GM13976 (cell line): ENCODE data around the gene GPC6.

Experiments
- DNase-seq: peaks from one replicate; pipeline ENCODE4 v3.0.0; 2012; ENCODE audit warnings: low spot score
- in situ Hi-C: fragments of 300-500 bp; cut with MboI; formaldehyde crosslinking; loops from one replicate; pipeline ENCODE4 v1.12.0; 2022; ENCODE audit warnings: low sequenced_read_pairs, mixed read lengths, inconsistent platforms; ENCODE audit not compliant: unreplicated experiment
- TF ChIP-seq, protein P1 (sequence below): IDR thresholded peaks from 2 replicates; pipeline ENCODE4 v1.5.1; 2012; ENCODE audit warnings: borderline replicate concordance, mild to moderate bottlenecking; ENCODE audit not compliant: insufficient read depth; ENCODE audit errors: extremely low read depth, missing control alignments, control extremely low read depth

GPC6 gene

DNA sequence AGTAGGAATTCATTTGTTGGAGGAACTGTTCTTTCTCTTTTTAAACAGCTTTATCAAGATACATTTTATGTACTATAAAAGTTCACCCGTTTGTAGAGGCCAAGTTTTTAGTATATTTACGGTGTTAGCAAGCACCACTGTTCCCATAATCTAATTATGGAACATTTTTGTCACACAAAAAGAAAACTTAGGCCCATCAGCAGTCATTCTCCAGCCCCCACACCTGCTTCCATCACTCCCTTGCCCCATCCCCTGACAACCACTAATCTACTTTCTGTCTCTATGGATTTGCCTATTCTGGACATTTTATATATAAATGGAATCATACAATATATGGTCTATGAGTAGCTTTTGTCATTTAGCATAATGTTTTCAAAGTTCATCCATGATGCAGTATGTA, 787.9 kb downstream of the GPC6 start:
- in situ Hi-C loops = no loop called here
- no peak for DNase-seq
- TF ChIP-seq, protein P1, sequence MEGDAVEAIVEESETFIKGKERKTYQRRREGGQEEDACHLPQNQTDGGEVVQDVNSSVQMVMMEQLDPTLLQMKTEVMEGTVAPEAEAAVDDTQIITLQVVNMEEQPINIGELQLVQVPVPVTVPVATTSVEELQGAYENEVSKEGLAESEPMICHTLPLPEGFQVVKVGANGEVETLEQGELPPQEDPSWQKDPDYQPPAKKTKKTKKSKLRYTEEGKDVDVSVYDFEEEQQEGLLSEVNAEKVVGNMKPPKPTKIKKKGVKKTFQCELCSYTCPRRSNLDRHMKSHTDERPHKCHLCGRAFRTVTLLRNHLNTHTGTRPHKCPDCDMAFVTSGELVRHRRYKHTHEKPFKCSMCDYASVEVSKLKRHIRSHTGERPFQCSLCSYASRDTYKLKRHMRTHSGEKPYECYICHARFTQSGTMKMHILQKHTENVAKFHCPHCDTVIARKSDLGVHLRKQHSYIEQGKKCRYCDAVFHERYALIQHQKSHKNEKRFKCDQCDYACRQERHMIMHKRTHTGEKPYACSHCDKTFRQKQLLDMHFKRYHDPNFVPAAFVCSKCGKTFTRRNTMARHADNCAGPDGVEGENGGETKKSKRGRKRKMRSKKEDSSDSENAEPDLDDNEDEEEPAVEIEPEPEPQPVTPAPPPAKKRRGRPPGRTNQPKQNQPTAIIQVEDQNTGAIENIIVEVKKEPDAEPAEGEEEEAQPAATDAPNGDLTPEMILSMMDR = no peak

DNA sequence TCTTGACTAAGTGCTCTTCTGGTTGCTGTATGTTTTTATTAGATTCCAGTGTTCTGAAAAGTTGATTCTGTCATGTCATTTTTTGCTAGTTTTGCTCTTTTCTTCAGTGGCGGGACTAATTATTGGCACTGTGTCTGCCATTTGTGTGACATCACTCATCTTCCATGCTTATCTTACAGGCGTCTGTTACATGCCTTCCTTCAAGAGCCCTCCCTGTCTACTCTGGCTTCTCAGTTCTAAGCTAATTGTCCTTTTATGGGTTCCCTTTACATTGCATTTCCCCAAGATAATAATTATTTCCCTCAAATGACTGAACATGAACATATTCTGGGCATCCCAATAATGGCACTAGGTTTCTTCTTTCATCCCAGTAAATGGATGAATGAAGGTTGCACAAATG, 793.8 kb downstream of the GPC6 start:
- TF ChIP-seq, protein P1 = no peak
- in situ Hi-C loops = no loop called here
- no peak for DNase-seq

DNA sequence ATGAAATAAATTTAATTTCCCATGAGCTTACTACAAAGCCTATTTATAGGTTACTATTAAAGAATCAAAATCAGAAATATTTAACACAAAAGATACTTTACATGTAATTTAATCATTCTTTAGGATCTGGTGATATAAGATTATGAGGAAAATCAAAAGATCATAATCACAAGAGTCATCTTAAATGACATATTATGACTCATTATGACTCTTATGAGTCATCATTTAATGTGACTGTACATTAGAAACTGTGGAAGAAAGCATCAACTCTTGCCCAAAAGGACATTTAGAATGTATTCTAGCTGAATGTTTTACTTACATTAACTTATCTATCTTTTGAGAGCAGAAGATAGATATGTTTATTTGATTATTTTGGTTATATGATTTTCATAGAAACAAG, 794.2 kb downstream of the GPC6 start:
- TF ChIP-seq, protein P1 = no peak
- no peak for DNase-seq
- in situ Hi-C loops = no loop called here

DNA sequence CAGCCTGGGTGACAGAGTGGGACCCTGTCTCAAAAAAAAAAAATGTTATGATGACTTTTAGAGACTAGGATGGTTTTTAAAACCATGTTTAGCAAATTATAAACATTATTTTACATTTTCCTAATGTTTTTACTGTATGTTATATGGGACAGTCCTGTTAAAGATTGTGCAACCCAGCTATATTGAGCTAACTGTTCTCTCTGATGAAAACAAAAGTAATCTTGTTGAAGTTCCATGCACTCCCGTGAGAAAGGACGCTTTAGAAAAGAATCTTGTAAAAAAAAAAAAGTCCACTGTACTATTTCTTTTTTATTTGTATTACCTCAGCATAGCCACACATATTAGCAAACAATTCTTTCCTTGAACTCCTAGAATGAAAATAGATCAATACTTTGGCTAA, 801.6 kb downstream of the GPC6 start:
- in situ Hi-C loops = no loop called here
- TF ChIP-seq, protein P1 = no peak

DNA sequence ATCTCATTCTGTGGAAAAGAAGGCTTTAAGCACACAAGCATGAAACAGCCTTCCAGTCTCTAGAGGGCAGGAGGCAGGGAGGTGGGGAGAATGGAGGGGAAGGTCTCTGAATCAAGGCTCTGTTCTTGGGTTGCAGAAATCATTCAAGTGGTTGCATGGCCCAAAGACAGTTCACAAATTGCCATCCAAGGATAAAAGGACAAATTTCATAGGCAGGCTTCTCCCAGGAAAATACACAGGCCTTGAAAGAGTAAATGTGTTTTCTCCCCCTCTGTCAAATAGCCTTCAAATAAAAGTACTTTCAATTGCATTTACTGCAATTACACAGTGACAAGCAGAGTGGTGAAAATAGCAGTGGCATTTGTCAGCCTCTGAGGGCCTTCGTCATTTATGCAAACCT, 802.0 kb downstream of the GPC6 start:
- TF ChIP-seq, protein P1 = no peak
- in situ Hi-C loops = no loop called here
- no peak for DNase-seq

More for the DNA sequence above, 801.6 kb downstream of the GPC6 start:
- DNase-seq = no peak

DNA sequence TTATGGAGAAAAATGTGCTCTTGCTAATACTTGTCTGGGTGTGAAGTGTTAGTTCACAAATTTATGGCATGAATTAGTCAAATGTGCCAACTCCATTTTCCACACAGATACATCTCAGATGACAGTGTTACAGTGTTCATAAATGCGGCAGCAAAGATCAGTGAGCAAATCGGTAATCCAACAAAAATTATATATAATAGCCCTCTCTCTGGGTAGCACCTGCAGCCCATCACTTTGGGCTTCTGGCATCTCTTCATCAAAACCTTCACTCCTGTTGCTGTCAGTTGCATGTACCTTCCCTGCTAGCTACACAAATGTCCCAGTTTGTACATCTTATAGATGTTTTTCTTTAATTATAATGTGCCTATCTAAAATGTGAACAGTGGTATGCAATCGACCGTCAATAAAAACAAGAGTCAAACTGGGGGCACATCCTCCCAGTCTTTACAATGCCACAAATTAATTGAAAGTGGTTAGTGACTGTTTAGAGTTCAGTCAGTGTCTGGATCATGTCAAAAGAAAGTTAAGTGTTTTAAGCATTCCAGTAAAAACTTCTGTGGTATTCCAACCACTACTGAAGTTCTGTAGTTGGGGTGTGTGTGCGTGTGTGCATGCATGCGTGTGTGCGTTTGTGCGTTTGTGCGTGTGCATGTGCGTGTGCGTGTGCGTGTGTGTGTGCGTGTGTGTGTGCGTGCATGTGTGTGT, 804.0 kb downstream of the GPC6 start:
- no peak for DNase-seq
- TF ChIP-seq, protein P1 = no peak
- in situ Hi-C loops = no loop called here
